SK-N-SH (cell line): ENCODE measurements around the gene AHNAK. TPM values are rescaled to one million over a fixed set of nuclear protein-coding genes. Genes with fewer than 3 reads are reported as not detected.

Experiments
- CTCF ChIA-PET: fragments of 300-600, 350-600 bp; formaldehyde crosslinking; extraction: SDS; loops from one replicate; lab custom pipeline; 2021; lab: Yijun Ruan, JAX
- POLR2A ChIA-PET: fragments of 350-600 bp; sonication (Branson Sonifier 250); formaldehyde crosslinking; extraction: SDS; loops from one replicate; lab custom pipeline; 2020; ENCODE audit warnings: antibody characterized with exemption, inconsistent platforms; lab: Yijun Ruan, JAX
- DNase-seq: peaks from one replicate; pipeline ENCODE4 v3.0.0; 2012
- H2AFZ ChIP-seq: fragments of 200-600 bp; sonication (generic); 2 replicates; pipeline ENCODE4 v1.8.1; 2016; ENCODE audit warnings: antibody characterized with exemption, mild to moderate bottlenecking, low read depth
- H3F3A ChIP-seq: fragments of 200-600 bp; sonication (generic); replicated peaks from 2 replicates; pipeline ENCODE3; 2016; ENCODE audit warnings: antibody characterized with exemption, mild to moderate bottlenecking; ENCODE audit not compliant: insufficient read depth
- H3K27ac ChIP-seq, 2 experiments: fragments of 200-500 bp in 1 of 2; fragments of 200-600 bp in 1 of 2; sonication (Bioruptor generic) in 1 of 2; sonication (generic), shearing (Covaris generic) in 1 of 2; 2 replicates each; pipeline versions ENCODE4 v1.5.1 to v1.6.1; 2014 to 2016; ENCODE audit warnings: low read depth in 2 of 2, inconsistent platforms in 1 of 2, low read length in 1 of 2, mild to moderate bottlenecking in 1 of 2, mixed read lengths in 1 of 2
- H3K27me3 ChIP-seq: fragments of 200-600 bp; sonication (generic), shearing (Covaris generic); 2 replicates; pipeline ENCODE4 v1.6.1; 2016; ENCODE audit warnings: mixed run types; ENCODE audit not compliant: insufficient read depth
- H3K36me3 ChIP-seq, 2 experiments: fragments of 200-500 bp in 1 of 2; fragments of 200-600 bp in 1 of 2; sonication (Bioruptor generic) in 1 of 2; sonication (generic) in 1 of 2; replicated peaks in 1 of 2; 2 replicates each; pipeline versions ENCODE3 to v1.5.1; 2014 to 2016; ENCODE audit warnings: low read length in 1 of 2, mild to moderate bottlenecking in 1 of 2; ENCODE audit not compliant: insufficient read depth in 2 of 2, control insufficient read depth in 1 of 2
- H3K4me1 ChIP-seq, 2 experiments: fragments of 200-500 bp in 1 of 2; fragments of 200-600 bp in 1 of 2; sonication (Bioruptor generic) in 1 of 2; sonication (generic), shearing (Covaris generic) in 1 of 2; 2 replicates each; pipeline versions ENCODE4 v1.5.1 to v1.6.1; 2014 to 2016; ENCODE audit warnings: low read depth in 1 of 2, low read length in 1 of 2, mixed run types in 1 of 2; ENCODE audit not compliant: insufficient read depth in 2 of 2, control insufficient read depth in 1 of 2
- H3K4me2 ChIP-seq: fragments of 200-600 bp; sonication (generic), shearing (Covaris generic); 2 replicates; pipeline ENCODE4 v1.6.1; 2017; ENCODE audit warnings: mixed run types
- H3K4me3 ChIP-seq, 2 experiments: fragments of 200-500 bp in 1 of 2; fragments of 200-600 bp in 1 of 2; sonication (Bioruptor generic) in 1 of 2; sonication (generic), shearing (Covaris generic) in 1 of 2; 2 replicates each; pipeline versions ENCODE4 v1.5.1 to v1.8.1; 2014 to 2016; ENCODE audit warnings: low read depth in 2 of 2, inconsistent platforms in 1 of 2, low read length in 1 of 2, mild to moderate bottlenecking in 1 of 2, mixed read lengths in 1 of 2, moderate library complexity in 1 of 2
- H3K79me2 ChIP-seq: fragments of 200-600 bp; sonication (generic); 2 replicates; pipeline ENCODE4 v1.8.1; 2017; ENCODE audit warnings: mild to moderate bottlenecking; ENCODE audit not compliant: insufficient read depth
- H3K9ac ChIP-seq: fragments of 200-600 bp; sonication (generic); 2 replicates; pipeline ENCODE4 v1.6.1; 2017; ENCODE audit warnings: mixed run types
- H3K9me2 ChIP-seq: fragments of 200-600 bp; sonication (generic); 2 replicates; pipeline ENCODE4 v1.6.1; 2017; ENCODE audit warnings: mixed run types
- H3K9me3 ChIP-seq: fragments of 200-600 bp; sonication (generic); 2 replicates; pipeline ENCODE4 v1.6.1; 2017; ENCODE audit warnings: mixed run types, mild to moderate bottlenecking, moderate library complexity
- H4K20me1 ChIP-seq: fragments of 200-600 bp; sonication (generic); 2 replicates; pipeline ENCODE4 v1.6.1; 2017; ENCODE audit warnings: mild to moderate bottlenecking, mixed run types; ENCODE audit not compliant: insufficient read depth
- ELF1 ChIP-seq: IDR thresholded peaks from 2 replicates; pipeline ENCODE4 v1.4.0; 2012
- EP300 ChIP-seq, 2 experiments: IDR thresholded peaks; 2 replicates each; pipeline versions ENCODE4 v1.4.0 to v1.6.1; 2012; ENCODE audit warnings: borderline replicate concordance in 1 of 2, low read depth in 1 of 2, low read length in 1 of 2
- EZH2phosphoT487 ChIP-seq: fragments of 200-600 bp; sonication (generic); IDR thresholded peaks from 2 replicates; pipeline ENCODE4 v1.6.1; 2017; ENCODE audit warnings: low read depth, mixed run types, mild to moderate bottlenecking, antibody characterized with exemption, moderate library complexity, borderline replicate concordance
- FOSL2 ChIP-seq: IDR thresholded peaks from 2 replicates; pipeline ENCODE4 v1.4.0; 2012; ENCODE audit warnings: low read depth, mild to moderate bottlenecking, moderate library complexity, borderline replicate concordance
- FOXJ3 ChIP-seq: sonication (generic); formaldehyde crosslinking; IDR thresholded peaks from 2 replicates; pipeline ENCODE4 v1.5.1; 2020; ENCODE audit warnings: mild to moderate bottlenecking, missing genetic modification reagents
- GATA2 ChIP-seq: sonication (generic); formaldehyde crosslinking; IDR thresholded peaks from 2 replicates; pipeline ENCODE4 v1.5.0; 2020; ENCODE audit warnings: mild to moderate bottlenecking, missing genetic modification reagents
- MXI1 ChIP-seq: IDR thresholded peaks from 2 replicates; pipeline ENCODE4 v1.6.1; 2012; ENCODE audit warnings: mild to moderate bottlenecking, low read depth, low read length, improper control_type of control experiment
- RAD21 ChIP-seq: IDR thresholded peaks from 2 replicates; pipeline ENCODE4 v1.6.1; 2012; ENCODE audit warnings: mild to moderate bottlenecking, low read length
- YY1 ChIP-seq: IDR thresholded peaks from 2 replicates; pipeline ENCODE4 v1.4.0; 2012; ENCODE audit warnings: low read depth, mild to moderate bottlenecking
- WGBS: methylation state at CpG from one replicate; pipeline ENCODE4 v1.1.6; 2017; ENCODE audit warnings: low lambda C conversion rate; 5-methylcytosine and 5-hydroxymethylcytosine counted together
- polyA plus RNA-seq, 3 experiments: library from polyadenylated mRNA; depleted of rRNA; stranded (reverse); fragments of >200 nt; gene quantifications; 2 replicates each; pipeline ENCODE4 v1.2.3, GENCODE V29; 2012
- TF ChIP-seq, protein P1 (sequence below): fragments of 200-600 bp; sonication (generic); IDR thresholded peaks from 2 replicates; pipeline ENCODE4 v1.6.1; 2017; ENCODE audit warnings: antibody characterized with exemption, mild to moderate bottlenecking, moderate library complexity
- TF ChIP-seq, protein P2 (sequence below): IDR thresholded peaks from 2 replicates; pipeline ENCODE4 v1.6.1; 2012; ENCODE audit warnings: mild to moderate bottlenecking, low read depth, low read length, moderate library complexity
- TF ChIP-seq, protein P3 (sequence below): IDR thresholded peaks from 2 replicates; pipeline ENCODE4 v1.4.0; 2012; ENCODE audit warnings: low read depth
- TF ChIP-seq, protein P4 (sequence below): IDR thresholded peaks from 2 replicates; pipeline ENCODE4 v1.4.0; 2012; ENCODE audit warnings: low read depth, borderline replicate concordance

Gene AHNAK
- polyA plus RNA-seq, 1 of the 3 experiments (the other 2 are of a cell fraction), result 57.8 TPM

DNA sequence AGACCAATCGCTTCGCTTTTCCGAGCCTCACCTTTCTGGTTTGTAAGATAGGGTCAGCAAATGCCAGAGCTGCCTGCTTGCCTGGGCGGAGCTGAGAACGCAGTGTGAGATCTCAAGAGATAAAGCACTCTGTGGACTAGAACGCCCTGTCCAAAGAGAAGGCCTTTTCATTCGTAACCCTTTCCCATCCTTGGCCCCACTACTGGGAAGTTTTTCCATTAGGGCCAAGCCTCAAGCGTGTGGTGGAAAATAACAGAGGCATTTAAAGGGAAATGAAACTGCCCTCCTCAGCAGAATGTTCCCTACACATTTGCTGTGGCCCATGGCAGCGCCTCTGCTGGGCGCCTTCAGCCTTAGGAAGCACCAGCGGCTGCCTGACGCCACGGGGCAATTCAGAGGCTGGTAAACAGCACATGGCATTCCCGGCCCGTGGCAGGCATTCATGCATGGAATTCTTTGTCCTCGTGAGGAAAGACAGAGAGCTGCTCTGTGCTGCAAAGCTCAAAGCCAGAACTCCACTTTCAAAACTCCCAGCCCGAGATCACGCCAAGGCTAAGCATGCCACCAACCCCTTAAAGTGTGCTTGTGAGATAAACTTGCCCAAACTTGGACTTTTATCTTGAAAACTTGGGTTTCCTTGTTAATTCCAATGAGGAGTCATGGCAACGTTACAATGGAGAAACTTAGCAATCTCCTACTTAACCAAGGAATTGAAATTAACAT is 38.1 kb downstream of the AHNAK start:
- H3K4me3 ChIP-seq, result no peak overlapping the region
- POLR2A ChIA-PET, result no interaction called here
- TF ChIP-seq, protein P1, sequence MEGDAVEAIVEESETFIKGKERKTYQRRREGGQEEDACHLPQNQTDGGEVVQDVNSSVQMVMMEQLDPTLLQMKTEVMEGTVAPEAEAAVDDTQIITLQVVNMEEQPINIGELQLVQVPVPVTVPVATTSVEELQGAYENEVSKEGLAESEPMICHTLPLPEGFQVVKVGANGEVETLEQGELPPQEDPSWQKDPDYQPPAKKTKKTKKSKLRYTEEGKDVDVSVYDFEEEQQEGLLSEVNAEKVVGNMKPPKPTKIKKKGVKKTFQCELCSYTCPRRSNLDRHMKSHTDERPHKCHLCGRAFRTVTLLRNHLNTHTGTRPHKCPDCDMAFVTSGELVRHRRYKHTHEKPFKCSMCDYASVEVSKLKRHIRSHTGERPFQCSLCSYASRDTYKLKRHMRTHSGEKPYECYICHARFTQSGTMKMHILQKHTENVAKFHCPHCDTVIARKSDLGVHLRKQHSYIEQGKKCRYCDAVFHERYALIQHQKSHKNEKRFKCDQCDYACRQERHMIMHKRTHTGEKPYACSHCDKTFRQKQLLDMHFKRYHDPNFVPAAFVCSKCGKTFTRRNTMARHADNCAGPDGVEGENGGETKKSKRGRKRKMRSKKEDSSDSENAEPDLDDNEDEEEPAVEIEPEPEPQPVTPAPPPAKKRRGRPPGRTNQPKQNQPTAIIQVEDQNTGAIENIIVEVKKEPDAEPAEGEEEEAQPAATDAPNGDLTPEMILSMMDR, result peak; percentile 44
- TF ChIP-seq EZH2phosphoT487, result no peak
- TF ChIP-seq, protein P2, sequence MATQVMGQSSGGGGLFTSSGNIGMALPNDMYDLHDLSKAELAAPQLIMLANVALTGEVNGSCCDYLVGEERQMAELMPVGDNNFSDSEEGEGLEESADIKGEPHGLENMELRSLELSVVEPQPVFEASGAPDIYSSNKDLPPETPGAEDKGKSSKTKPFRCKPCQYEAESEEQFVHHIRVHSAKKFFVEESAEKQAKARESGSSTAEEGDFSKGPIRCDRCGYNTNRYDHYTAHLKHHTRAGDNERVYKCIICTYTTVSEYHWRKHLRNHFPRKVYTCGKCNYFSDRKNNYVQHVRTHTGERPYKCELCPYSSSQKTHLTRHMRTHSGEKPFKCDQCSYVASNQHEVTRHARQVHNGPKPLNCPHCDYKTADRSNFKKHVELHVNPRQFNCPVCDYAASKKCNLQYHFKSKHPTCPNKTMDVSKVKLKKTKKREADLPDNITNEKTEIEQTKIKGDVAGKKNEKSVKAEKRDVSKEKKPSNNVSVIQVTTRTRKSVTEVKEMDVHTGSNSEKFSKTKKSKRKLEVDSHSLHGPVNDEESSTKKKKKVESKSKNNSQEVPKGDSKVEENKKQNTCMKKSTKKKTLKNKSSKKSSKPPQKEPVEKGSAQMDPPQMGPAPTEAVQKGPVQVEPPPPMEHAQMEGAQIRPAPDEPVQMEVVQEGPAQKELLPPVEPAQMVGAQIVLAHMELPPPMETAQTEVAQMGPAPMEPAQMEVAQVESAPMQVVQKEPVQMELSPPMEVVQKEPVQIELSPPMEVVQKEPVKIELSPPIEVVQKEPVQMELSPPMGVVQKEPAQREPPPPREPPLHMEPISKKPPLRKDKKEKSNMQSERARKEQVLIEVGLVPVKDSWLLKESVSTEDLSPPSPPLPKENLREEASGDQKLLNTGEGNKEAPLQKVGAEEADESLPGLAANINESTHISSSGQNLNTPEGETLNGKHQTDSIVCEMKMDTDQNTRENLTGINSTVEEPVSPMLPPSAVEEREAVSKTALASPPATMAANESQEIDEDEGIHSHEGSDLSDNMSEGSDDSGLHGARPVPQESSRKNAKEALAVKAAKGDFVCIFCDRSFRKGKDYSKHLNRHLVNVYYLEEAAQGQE, result no peak
- TF ChIP-seq, protein P3, sequence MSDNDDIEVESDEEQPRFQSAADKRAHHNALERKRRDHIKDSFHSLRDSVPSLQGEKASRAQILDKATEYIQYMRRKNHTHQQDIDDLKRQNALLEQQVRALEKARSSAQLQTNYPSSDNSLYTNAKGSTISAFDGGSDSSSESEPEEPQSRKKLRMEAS, result peak; percentile 78
- TF ChIP-seq GATA2 (CRISPR knock-in tag), result peak; percentile 36; the same call in 1 of the 2 replicates
- TF ChIP-seq MXI1, result 0 out of 2 replicates have a peak, but pooled peaks have one; percentile 48

DNA sequence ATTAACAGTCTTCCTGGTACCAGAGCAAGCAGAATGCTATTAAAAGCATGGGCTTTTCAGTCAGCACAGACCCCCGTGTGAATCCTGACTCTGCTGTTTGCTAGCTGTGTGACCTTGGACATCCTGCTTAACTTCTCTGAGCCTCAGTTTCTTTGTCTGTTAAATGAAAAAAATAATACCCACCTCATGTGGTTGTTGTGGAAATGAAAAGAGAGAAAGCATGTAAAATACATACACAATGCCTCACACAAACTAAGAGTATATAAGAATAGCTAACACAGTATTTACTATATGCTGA is 39.5 kb downstream of the AHNAK start:
- H3F3A ChIP-seq, result peaks cover 18% of the 10 kb centered on the region
- no peak overlapping the region for H3K27ac ChIP-seq
- H3K4me2 ChIP-seq, result no peak overlapping the region
- TF ChIP-seq, protein P4, sequence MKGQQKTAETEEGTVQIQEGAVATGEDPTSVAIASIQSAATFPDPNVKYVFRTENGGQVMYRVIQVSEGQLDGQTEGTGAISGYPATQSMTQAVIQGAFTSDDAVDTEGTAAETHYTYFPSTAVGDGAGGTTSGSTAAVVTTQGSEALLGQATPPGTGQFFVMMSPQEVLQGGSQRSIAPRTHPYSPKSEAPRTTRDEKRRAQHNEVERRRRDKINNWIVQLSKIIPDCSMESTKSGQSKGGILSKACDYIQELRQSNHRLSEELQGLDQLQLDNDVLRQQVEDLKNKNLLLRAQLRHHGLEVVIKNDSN, result no peak
- TF ChIP-seq FOSL2 (no peak), FOXJ3 (CRISPR knock-in tag) (no peak), RAD21 (no peak), EP300 (IDR thresholded peaks at IDR 0.05; ENCODE audit: borderline replicate concordance in 1 of 2, low read depth in 1 of 2, low read length in 1 of 2) (no peak), ELF1 (no peak), YY1 (no peak)
- H3K27me3 ChIP-seq, result no peaks in the 10 kb centered on the region
- H3K9me2 ChIP-seq, result no peaks in the 10 kb centered on the region
- no peak for DNase-seq
- H3K4me3 ChIP-seq, result no peak overlapping the region
- no peaks in the 10 kb centered on the region for H3K36me3 ChIP-seq
- WGBS, result 88% methylated on average over 1 of the region's 1 CpG
- no peaks in the 10 kb centered on the region for H4K20me1 ChIP-seq
- ChIA-PET POLR2A (no interaction called here), CTCF (interaction anchor here (1.1 to 1.5 kb wide), 3 partner anchors 35 to 82 kb away, joined by 3 to 8 read pairs (median 5); no protein-coding TSS in a partner anchor)
- H3K9ac ChIP-seq, result no peak overlapping the region
- H3K4me1 ChIP-seq, result peaks cover 4 to 7% of the 10 kb centered on the region in 2 experiments; a peak in 2 of 4 replicates
- no peaks in the 10 kb centered on the region for H3K9me3 ChIP-seq
- peaks cover 4% of the 10 kb centered on the region for H3K79me2 ChIP-seq
- no peak overlapping the region for H2AFZ ChIP-seq

More for the DNA sequence above, 38.1 kb downstream of the AHNAK start:
- Histone ChIP-seq H3K9ac (no peak overlapping the region), H3K27me3 (no peaks in the 10 kb centered on the region), H3K4me1 (peaks cover 4 to 7% of the 10 kb centered on the region in 2 experiments; a peak in 2 of 4 replicates), H3F3A (peaks cover 18% of the 10 kb centered on the region), H3K79me2 (peaks cover 4% of the 10 kb centered on the region), H2AFZ (no peak overlapping the region), H3K4me2 (peak overlapping the region; percentile 18; the same call in 1 of the 2 replicates), H4K20me1 (peaks cover 10% of the 10 kb centered on the region; the same call in 1 of the 2 replicates), H3K9me3 (no peaks in the 10 kb centered on the region), H3K36me3 (no peaks in the 10 kb centered on the region), H3K9me2 (no peaks in the 10 kb centered on the region), H3K27ac (peak overlapping the region; percentile 14 to 36; a peak in 2 of 4 replicates)
- peak; percentile 65 for DNase-seq
- CTCF ChIA-PET, result interaction anchor here (0.6 to 1.7 kb wide), 5 partner anchors 12 to 84 kb away, joined by 3 to 8 read pairs (median 5); no protein-coding TSS in a partner anchor
- 45% methylated on average over 19 of the region's 19 CpGs for WGBS
